ENCODE results near the gene ADK. TPM values are rescaled to one million over a fixed set of nuclear protein-coding genes. Genes with fewer than 3 reads are reported as not detected.

The ADK gene
- total RNA-seq, 1 donor from 2014 or later = 39.4 TPM

DNA sequence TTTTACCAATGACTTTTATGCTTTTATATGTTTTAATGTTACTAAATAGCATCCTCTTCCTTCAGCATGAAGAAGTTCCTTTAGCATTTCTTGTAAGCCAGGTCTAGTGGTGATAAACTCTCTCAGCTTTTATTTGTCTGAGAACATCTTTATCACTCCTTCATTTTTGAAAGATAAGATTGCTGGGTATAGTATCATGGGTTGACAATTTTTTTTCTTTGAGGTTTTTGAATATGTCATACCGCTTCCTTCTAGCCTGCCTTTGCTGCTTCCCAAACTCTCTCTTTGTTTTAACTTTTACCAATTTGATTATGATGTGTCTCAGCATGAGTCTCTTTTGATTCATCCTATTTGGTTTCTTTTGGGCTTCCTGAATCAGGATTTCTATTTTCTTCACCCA, 567.2 kb downstream of the ADK start:
- no peak for DNase-seq (ENCODE audit: low read depth)
- no peak overlapping the region for H3K4me3 ChIP-seq (ENCODE audit: low read depth, low read length)
- TF ChIP-seq, protein P1, sequence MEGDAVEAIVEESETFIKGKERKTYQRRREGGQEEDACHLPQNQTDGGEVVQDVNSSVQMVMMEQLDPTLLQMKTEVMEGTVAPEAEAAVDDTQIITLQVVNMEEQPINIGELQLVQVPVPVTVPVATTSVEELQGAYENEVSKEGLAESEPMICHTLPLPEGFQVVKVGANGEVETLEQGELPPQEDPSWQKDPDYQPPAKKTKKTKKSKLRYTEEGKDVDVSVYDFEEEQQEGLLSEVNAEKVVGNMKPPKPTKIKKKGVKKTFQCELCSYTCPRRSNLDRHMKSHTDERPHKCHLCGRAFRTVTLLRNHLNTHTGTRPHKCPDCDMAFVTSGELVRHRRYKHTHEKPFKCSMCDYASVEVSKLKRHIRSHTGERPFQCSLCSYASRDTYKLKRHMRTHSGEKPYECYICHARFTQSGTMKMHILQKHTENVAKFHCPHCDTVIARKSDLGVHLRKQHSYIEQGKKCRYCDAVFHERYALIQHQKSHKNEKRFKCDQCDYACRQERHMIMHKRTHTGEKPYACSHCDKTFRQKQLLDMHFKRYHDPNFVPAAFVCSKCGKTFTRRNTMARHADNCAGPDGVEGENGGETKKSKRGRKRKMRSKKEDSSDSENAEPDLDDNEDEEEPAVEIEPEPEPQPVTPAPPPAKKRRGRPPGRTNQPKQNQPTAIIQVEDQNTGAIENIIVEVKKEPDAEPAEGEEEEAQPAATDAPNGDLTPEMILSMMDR (conservative IDR thresholded peaks at IDR 0.05; ENCODE audit: low read depth, low read length) = no peak

GRCh38 chr10:74728225-74728624, 577.2 kb downstream of the ADK start:
- no peak overlapping the region for H3K4me3 ChIP-seq (ENCODE audit: low read depth, low read length)
- no peak for DNase-seq (ENCODE audit: low read depth)
- TF ChIP-seq, protein P1 (conservative IDR thresholded peaks at IDR 0.05; ENCODE audit: low read depth, low read length) = no peak

DNA sequence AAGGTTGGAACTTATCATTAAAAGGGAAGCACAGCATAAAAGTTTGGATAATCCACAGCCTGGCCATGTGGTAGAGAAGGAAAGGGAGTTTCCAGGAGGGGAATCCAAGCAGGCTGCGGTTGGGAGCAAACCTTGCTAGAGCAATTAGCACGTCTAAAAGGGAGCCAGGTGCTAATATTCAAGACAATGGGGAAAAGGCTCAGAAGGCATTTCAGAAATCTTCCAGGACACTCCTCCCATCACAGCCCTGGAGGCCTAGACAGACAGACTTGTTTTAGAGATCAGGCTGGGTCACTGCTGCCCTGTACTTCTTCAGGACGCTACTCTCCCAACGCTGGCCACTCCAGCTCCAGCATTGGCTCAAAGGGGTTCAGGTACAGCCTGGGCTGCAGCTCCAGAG, 579.2 kb downstream of the ADK start:
- no peak overlapping the region for H3K4me3 ChIP-seq (ENCODE audit: low read depth, low read length)
- DNase-seq (ENCODE audit: low read depth) = no peak
- TF ChIP-seq, protein P1 (conservative IDR thresholded peaks at IDR 0.05; ENCODE audit: low read depth, low read length) = no peak

DNA sequence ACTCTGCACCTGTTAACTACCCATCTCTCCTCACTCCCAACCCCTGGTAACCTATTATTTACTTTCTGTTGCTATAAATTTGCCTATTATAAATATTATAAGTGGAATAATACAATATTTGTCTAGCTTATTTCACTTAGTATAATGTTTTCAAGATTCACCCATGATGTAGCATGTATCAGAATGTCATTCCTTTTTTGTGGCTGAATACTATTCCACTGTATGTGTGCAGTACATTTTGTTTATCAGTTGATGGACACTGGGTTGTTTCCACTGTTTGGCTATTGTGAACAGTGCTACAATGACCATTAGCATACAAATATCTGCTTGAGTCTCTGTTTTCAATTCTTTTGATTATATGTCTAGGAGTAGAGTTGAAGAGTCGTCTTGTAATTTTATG, 582.6 kb downstream of the ADK start:
- no peak overlapping the region for H3K4me3 ChIP-seq (ENCODE audit: low read depth, low read length)
- no peak for DNase-seq (ENCODE audit: low read depth)
- TF ChIP-seq, protein P1 (conservative IDR thresholded peaks at IDR 0.05; ENCODE audit: low read depth, low read length) = no peak

DNA sequence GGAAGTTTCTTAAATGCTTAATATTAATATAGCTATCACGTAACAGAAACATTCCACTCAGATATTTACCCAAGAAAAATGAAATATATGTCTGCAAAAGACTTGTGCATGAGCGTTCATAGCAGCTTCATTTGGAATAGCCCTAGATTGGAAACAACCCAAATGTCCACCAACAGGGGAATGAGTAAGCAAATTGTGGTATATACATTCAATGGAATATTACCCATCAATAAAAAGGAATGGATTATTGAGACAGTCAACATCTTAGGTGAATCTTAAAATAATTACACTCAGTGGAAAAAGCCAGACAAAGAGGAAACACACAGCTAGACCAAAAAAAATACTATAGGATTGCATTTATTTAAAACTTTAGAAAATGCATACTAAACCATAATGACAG, 585.0 kb downstream of the ADK start:
- TF ChIP-seq, protein P1 (conservative IDR thresholded peaks at IDR 0.05; ENCODE audit: low read depth, low read length) = no peak
- no peak for DNase-seq (ENCODE audit: low read depth)
- H3K4me3 ChIP-seq (ENCODE audit: low read depth, low read length) = no peak overlapping the region

GRCh38 chr10:74738052-74738451, 587.0 kb downstream of the ADK start:
- TF ChIP-seq, protein P1 (conservative IDR thresholded peaks at IDR 0.05; ENCODE audit: low read depth, low read length) = peak; percentile 26
- H3K4me3 ChIP-seq (ENCODE audit: low read depth, low read length) = no peak overlapping the region
- DNase-seq (ENCODE audit: low read depth) = no peak

DNA sequence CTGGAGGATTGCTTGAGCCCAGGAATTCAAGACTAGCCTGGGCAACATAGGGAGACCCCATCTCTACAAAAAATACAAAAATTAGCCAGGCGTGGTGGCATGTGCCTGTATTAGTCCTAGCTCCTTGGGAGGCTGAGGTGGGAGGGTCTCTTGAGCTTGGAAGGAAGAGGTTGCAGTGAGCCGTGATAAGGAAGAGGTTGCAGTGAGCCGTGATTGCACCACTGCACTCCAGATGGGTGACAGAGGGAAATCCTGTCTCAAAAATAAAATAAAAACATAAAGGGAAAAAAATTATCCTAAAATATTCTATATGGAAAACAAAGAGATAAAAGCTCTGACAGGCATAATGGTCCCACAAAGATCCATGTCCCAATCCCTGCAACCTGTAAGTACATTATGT, 587.5 kb downstream of the ADK start:
- no peak for DNase-seq (ENCODE audit: low read depth)
- TF ChIP-seq, protein P1 (conservative IDR thresholded peaks at IDR 0.05; ENCODE audit: low read depth, low read length) = no peak
- H3K4me3 ChIP-seq (ENCODE audit: low read depth, low read length) = no peak overlapping the region

Data from epithelial cell of proximal tubule (primary cell).